ENCODE data around the gene HOXC6. TPM values are rescaled to one million over a fixed set of nuclear protein-coding genes. Genes with fewer than 3 reads are reported as not detected.

The HOXC6 gene
- not detected for total RNA-seq

DNA sequence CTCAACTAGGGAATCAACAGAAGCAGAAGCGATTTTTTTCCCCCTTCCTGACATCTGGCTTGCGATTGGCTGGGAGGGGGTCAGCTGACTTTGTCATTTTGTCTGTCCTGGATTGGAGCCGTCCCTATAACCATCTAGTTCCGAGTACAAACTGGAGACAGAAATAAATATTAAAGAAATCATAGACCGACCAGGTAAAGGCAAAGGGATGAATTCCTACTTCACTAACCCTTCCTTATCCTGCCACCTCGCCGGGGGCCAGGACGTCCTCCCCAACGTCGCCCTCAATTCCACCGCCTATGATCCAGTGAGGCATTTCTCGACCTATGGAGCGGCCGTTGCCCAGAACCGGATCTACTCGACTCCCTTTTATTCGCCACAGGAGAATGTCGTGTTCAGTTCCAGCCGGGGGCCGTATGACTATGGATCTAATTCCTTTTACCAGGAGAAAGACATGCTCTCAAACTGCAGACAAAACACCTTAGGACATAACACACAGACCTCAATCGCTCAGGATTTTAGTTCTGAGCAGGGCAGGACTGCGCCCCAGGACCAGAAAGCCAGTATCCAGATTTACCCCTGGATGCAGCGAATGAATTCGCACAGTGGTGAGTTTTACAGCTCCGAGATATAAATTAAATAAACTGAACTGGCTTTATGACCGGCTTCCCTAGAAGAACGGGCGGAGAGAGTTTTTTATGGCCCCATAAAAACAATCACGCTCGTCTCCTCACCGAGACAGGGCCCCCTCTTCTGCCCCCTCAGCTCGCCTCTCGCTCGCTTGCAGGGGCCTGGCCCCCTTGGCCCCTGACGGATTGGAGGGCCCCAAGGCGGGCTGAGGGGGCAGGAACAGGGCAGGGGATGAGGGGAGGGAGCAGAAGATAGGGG is at the start of gene HOXC6:
HOXC6 (plus strand) TSS at position 127 of the 888 bp plus-strand sequence; CDS start at position 209, 82 bp downstream.
- peaks cover 93% of the 10 kb centered on the region for H3K27me3 Mint-ChIP-seq
- H3K36me3 Mint-ChIP-seq, result no peaks in the 10 kb centered on the region
- CTCF ChIA-PET, result interaction anchor here (1.3 to 15.1 kb wide), 8 partner anchors 12 to 186 kb away, joined by 5 to 158 read pairs (median 16); partner anchors contain the start of genes HOXC10 and HOXC8
- H3K27ac Mint-ChIP-seq, result no peak within 1 kb of the TSS
- DNase-seq (no peak), ATAC-seq (no peak)
- H3K4me1 Mint-ChIP-seq, result peaks cover 15% of the 10 kb centered on the region
- no peak within 1 kb of the TSS for H3K4me3 Mint-ChIP-seq
- no peaks in the 10 kb centered on the region for H3K9me3 Mint-ChIP-seq (ENCODE audit: low read depth)

DNA sequence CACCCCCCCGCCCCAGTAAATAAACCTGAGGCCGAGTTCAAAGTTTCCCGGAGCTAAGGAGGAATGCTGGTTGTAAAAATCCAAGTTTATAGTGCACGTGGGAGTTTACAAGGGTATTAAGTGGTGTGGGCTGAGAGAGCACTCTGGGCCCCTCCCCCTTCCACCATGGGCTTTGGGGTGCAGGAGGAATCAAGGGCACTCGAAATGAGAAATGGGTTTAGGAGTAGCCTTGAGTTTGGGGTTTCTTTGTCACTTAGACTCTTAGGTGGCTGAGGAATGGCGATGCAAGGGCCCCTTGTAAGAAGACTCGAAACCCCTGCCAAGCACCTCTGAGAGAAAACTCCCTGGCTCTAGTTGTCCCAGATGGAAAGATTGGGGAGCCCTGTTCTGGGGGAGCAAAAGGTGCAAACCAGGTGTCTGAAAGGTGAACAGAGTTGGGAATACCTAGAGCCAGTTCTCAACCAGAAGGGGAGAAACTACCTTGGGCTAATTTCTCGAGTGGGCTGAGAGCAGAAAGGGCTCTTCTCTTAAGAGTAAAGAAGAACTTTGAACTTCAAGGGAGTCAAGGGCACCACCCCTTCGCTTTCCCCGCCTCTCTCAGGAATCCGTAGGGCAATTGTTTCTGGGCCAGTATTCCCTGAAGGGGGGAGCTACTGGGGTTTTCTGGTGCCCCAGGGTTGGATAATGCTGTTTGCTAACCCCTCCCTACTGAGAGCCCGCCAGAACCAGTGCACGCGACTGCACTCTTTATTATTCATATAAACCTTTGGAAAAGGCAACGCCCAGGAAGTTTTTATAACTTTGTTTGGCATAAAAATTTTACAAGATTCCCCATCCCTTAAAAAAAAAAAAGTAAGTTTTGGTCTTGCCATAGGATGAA is 49.5 kb upstream of the HOXC6 start:
- DNase-seq (no peak), ATAC-seq (no peak)
- H3K9me3 Mint-ChIP-seq (ENCODE audit: low read depth), result no peaks in the 10 kb centered on the region
- no peak overlapping the region for H3K27ac Mint-ChIP-seq
- H3K36me3 Mint-ChIP-seq, result peaks cover 2% of the 10 kb centered on the region
- peaks cover 92% of the 10 kb centered on the region for H3K27me3 Mint-ChIP-seq
- CTCF ChIA-PET, result interaction anchor here (1.1 kb wide), 1 partner anchor 13 kb away, joined by 3 read pairs; no protein-coding TSS in a partner anchor
- peaks cover 4% of the 10 kb centered on the region for H3K4me1 Mint-ChIP-seq
- no peak overlapping the region for H3K4me3 Mint-ChIP-seq

DNA sequence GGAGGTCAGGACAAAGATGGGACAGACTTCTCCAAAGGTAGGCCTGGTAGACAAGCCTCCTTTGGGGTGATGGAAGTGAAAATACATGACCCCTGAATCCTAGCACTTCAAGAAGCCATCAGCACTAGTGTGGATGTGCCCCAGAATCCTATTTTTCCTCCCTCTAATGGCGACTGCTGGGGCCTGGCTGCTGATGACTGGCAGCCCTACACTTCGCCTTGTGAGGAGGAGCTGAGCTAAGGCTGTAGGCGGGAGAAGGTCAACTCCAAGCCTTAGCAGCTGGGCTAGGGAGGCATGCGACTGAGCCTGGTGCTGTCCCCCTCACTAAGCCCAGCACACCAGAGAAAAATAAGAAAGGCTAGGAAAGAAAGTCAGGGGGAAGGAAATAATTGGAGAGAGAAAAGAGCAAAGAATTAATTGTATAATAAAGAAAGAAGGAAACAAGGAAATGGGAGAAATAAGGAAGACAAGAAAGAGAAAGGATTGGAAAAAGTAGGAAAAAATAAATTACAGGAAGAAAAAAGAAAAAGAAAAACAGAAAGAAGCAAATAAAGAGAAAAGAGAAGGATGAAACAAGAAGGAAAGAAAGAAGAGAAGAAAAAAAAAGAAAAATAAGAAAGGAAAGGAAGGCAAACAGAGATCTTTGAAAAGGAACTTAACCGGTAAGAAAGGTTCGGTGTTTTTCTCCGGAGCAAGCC is 48.0 kb upstream of the HOXC6 start:
- H3K36me3 Mint-ChIP-seq, result peaks cover 2% of the 10 kb centered on the region

DNA sequence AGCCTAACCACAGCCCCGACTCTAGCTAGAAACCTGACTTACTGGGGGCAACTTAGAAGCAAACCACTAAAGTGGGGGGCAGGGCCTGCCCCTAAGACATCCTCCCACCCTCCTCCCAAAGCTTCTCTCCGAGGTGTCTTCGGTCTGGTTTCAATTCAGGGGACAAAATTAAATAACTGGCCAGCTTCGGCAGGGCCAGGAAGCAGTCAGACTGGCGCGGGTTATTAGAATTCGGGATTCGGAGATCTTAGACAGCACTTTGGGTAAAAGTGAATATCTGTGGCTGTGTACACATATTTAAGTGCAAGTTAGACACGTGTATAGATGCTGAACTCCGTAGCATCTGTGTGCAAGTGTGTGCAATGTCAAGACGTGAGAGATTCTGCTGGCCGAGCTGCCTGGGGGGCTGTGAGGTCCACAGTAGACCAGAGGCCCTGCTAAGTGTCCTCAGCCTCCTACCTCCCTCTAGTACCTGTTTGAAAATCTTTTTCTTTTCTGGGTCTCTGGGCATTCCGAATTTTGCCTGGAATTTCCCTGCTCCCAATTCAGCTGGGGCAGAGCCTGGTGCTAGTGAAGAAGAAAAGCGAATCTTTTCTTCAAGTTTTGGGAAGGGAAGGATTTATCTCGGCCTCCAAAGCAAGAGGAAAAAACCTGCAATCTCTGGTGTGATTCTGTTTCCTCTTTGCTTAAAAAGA is 47.3 kb upstream of the HOXC6 start:
- ATAC-seq, result no peak
- peaks cover 97% of the 10 kb centered on the region for H3K27me3 Mint-ChIP-seq
- no peaks in the 10 kb centered on the region for H3K36me3 Mint-ChIP-seq
- H3K4me3 Mint-ChIP-seq, result no peak overlapping the region
- no peak overlapping the region for H3K27ac Mint-ChIP-seq
- DNase-seq, result no peak
- peaks cover 9% of the 10 kb centered on the region for H3K4me1 Mint-ChIP-seq
- H3K9me3 Mint-ChIP-seq (ENCODE audit: low read depth), result no peaks in the 10 kb centered on the region
- CTCF ChIA-PET, result interaction anchor here (0.8 kb wide), 1 partner anchor 10 kb away, joined by 3 read pairs; no protein-coding TSS in a partner anchor

More for the DNA sequence above, 48.0 kb upstream of the HOXC6 start:
- peaks cover 96% of the 10 kb centered on the region for H3K27me3 Mint-ChIP-seq
- H3K4me1 Mint-ChIP-seq, result peaks cover 9% of the 10 kb centered on the region
- H3K27ac Mint-ChIP-seq, result no peak overlapping the region
- H3K9me3 Mint-ChIP-seq (ENCODE audit: low read depth), result no peaks in the 10 kb centered on the region
- no peak overlapping the region for H3K4me3 Mint-ChIP-seq
- CTCF ChIA-PET, result no interaction called here
- ATAC-seq, result no peak
- no peak for DNase-seq

DNA sequence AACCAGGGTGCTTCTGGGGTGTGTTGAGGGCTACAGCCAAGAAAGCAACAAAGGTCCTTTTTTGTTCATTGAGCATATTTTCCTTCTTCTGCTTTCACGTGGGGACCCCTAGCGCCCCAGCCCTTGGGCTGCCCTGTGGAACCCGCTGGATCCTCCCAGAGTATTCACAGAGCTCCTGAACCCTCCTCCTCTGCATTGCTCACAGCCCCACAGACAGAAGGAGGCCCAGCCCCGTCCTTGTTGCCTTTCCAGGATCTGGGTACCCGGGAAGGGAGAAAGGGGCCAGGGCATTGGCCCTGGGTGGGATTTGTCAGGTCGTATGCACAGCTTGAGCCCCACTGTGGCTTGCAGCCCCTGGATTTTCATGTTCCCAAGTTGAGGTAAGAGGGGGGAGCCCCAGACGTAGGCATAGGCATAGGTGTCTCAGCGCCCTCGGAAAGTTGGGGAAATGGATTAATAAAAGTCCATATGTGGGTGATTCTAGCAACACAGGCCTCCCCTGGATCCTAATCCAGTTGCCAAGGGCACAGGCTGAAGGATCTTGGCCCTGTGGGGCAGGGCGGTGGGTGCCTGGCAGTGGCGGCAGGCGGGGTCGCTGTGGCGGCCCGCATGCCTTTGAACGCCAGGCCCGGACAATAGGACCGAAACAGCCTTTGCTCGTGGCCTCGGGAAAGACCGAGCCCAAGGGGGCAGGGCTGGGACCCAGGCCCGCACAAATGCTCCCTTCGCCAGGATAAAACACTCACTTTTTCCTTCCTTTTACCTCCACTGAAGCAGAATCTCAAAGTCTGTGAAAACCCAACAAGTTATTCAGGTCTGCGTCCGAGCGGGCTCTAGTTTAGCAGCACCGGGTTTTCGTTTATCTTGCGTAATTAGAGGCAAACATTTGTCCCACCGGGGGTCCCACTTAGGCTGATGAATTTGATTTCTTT is 46.3 kb upstream of the HOXC6 start:
- Mint-ChIP-seq H3K27ac (no peak overlapping the region), H3K4me3 (no peak overlapping the region), H3K36me3 (no peaks in the 10 kb centered on the region), H3K27me3 (peaks cover 97% of the 10 kb centered on the region), H3K4me1 (peaks cover 12% of the 10 kb centered on the region), H3K9me3 (ENCODE audit: low read depth) (no peaks in the 10 kb centered on the region)
- DNase-seq, result no peak
- ATAC-seq, result no peak
- CTCF ChIA-PET, result interaction anchor here (0.8 kb wide), 1 partner anchor 9 kb away, joined by 3 read pairs; no protein-coding TSS in a partner anchor

DNA sequence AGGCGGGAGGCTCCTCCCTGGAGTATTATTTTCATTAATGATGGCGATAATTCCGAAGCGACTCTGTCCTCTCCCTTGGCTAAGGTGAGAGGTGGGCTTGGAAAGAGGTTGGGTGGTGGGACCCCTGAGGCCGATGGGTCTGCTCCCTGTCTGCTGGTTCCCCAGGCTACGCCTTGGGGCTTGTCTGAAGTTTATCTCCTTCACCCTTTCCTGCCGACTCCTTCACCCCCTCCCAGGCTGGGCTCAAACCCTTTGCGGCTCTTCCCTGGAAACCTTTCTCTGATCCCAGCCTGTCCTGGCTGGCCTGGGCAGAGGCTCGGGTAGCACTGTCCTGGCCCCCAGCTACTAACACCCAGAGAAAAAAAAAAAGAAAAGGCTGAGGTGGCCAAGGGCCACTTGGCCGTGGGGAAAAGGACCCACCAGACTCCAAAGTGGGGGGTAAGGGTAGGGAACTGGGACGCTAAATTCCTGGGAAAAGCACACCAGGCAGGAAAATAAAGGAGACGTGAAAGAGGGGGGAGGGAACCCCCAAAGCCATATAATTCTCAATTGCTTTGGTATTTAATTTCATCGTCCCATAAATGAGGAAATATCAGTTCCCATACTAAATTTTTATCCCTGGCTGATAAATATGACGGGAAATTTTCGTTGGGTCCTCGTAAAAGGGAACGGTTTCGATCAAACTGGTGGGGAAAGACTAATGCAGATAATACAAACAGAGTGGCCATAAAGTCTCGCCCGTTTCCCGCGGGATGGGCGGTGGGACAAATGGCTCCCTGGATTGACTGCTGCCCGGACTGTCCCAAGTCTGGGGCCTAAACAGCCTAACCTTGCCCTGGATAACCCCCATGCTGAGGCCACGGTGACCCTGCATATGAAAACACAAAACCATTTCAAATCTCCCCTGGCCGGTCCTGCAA is 45.3 kb upstream of the HOXC6 start:
- ATAC-seq, result no peak
- Mint-ChIP-seq H3K27me3 (peaks cover 97% of the 10 kb centered on the region), H3K9me3 (ENCODE audit: low read depth) (no peaks in the 10 kb centered on the region), H3K36me3 (no peaks in the 10 kb centered on the region), H3K4me1 (peaks cover 12% of the 10 kb centered on the region), H3K4me3 (no peak overlapping the region), H3K27ac (peak overlapping the region; percentile 15)
- CTCF ChIA-PET, result no interaction called here
- DNase-seq, result no peak

DNA sequence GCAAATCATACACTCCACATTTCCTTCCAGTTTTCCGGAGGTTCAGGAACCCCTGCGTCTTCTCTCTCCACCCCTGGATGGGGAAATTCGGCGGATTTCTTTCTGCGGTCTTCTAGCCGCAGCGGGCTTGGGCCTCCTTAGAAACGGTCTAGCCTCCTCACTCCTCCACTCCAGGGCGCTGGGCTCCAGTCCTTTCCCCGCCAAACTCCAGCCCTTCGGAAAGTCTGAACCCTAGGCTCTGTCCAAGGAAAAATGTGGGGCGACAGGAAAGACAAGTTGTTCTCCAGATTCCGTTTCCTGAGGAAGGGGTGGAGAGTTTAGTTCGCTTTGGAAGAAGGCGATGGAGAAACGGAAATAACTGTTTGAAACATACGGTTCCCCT is 44.7 kb upstream of the HOXC6 start:
- CTCF ChIA-PET, result interaction anchor here (2.1 to 3.5 kb wide), 3 partner anchors 21 to 207 kb away, joined by 7 to 19 read pairs (median 13); no protein-coding TSS in a partner anchor
- no peak overlapping the region for H3K27ac Mint-ChIP-seq
- H3K9me3 Mint-ChIP-seq (ENCODE audit: low read depth), result no peaks in the 10 kb centered on the region
- DNase-seq (no peak), ATAC-seq (no peak)
- no peaks in the 10 kb centered on the region for H3K36me3 Mint-ChIP-seq
- H3K4me1 Mint-ChIP-seq, result peaks cover 12% of the 10 kb centered on the region
- no peak overlapping the region for H3K4me3 Mint-ChIP-seq
- peaks cover 97% of the 10 kb centered on the region for H3K27me3 Mint-ChIP-seq

DNA sequence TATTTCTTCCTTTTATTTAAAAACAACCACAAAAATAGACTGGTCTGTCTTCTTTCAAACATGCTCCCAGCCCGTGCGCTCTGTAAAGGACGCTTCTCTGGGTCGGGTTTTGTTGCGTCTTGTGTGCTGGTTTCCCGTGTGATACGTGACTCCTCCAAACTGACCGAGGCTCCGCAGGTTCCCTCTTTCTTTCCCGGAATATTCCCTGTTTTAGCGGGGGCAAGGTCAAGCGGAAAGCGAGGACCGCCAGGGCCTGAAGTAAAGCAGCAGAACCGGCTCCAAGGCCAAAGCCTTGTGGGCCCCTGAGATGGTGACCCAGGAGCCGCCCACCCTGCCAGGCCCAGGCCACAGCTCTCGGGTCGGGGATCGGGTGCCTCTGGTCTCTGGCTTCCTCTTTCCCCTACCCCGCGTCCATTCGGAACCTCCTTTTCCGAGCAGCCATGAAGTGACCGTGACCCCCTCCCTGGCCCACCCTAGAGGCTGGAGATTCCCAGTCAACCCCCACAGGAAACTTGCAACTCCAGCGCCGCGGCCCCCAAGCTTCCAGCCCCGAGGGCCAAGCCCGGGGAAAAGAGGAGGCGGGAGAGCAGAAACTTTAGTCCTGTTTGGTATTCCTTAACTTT is 44.2 kb upstream of the HOXC6 start:
- Mint-ChIP-seq H3K9me3 (ENCODE audit: low read depth) (no peaks in the 10 kb centered on the region), H3K4me1 (peaks cover 15% of the 10 kb centered on the region), H3K27me3 (peaks cover 97% of the 10 kb centered on the region), H3K27ac (no peak overlapping the region), H3K4me3 (no peak overlapping the region), H3K36me3 (no peaks in the 10 kb centered on the region)
- no peak for ATAC-seq
- DNase-seq, result no peak
- CTCF ChIA-PET, result interaction anchor here (1.2 to 5.4 kb wide), 10 partner anchors 12 to 231 kb away, joined by 3 to 41 read pairs (median 8); partner anchors contain the start of genes HOXC11, HOXC6 and HOXC9

DNA sequence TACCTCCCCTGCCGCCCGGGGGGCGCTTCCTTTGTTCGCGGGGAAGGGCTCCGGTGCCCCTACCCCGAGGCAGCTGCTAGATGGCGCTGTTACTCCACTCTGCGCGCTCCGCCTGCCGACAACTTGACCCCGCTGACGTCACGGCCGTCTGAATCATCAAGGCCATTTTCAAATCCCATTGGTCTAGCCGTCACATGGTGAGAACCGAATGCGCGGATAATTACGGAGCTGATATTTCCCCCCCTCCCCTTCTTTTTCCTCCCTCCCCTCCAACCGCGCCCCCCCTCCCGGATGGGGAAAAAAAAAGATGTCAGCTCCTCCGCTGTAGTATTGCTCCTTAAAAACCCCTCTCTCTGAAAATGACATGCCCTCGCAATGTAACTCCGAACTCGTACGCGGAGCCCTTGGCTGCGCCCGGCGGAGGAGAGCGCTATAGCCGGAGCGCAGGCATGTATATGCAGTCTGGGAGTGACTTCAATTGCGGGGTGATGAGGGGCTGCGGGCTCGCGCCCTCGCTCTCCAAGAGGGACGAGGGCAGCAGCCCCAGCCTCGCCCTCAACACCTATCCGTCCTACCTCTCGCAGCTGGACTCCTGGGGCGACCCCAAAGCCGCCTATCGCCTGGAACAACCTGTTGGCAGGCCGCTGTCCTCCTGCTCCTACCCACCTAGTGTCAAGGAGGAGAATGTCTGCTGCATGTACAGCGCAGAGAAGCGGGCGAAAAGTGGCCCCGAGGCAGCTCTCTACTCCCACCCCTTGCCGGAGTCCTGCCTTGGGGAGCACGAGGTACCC is 43.1 kb upstream of the HOXC6 start, which contains the start of gene HOXC10:
HOXC10 (plus strand) TSS at position 246 of the 791 bp plus-strand sequence; CDS start at position 360, 114 bp downstream.
- DNase-seq (peak; percentile 89), ATAC-seq (peak; percentile 67)
- Mint-ChIP-seq H3K4me3 (no peak within 1 kb of the TSS), H3K36me3 (no peaks in the 10 kb centered on the region), H3K27me3 (peaks cover 97% of the 10 kb centered on the region), H3K9me3 (ENCODE audit: low read depth) (no peaks in the 10 kb centered on the region), H3K27ac (peak within 1 kb of the TSS; percentile 28), H3K4me1 (peaks cover 24% of the 10 kb centered on the region)
- CTCF ChIA-PET, result interaction anchor here (0.6 to 5.4 kb wide), 21 partner anchors 13 to 592 kb away, joined by 3 to 41 read pairs (median 4); partner anchors contain the start of genes HOXC11, HOXC6 and HOXC9

DNA sequence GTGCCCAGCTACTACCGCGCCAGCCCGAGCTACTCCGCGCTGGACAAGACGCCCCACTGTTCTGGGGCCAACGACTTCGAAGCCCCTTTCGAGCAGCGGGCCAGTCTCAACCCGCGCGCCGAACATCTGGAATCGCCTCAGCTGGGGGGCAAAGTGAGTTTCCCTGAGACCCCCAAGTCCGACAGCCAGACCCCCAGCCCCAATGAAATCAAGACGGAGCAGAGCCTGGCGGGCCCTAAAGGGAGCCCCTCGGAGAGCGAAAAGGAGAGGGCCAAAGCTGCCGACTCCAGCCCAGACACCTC is 42.6 kb upstream of the HOXC6 start:
- no peak for ATAC-seq
- CTCF ChIA-PET, result interaction anchor here (0.8 to 5.4 kb wide), 13 partner anchors 14 to 222 kb away, joined by 3 to 41 read pairs (median 7); partner anchors contain the start of genes HOXC11, HOXC6 and HOXC9
- no peak for DNase-seq
- Mint-ChIP-seq H3K4me1 (peaks cover 29% of the 10 kb centered on the region), H3K9me3 (ENCODE audit: low read depth) (no peaks in the 10 kb centered on the region), H3K36me3 (no peaks in the 10 kb centered on the region), H3K4me3 (no peak overlapping the region), H3K27ac (no peak overlapping the region), H3K27me3 (peaks cover 97% of the 10 kb centered on the region)

Measured in activated CD8-positive, alpha-beta memory T cell treated with anti-CD3 and anti-CD28 coated beads, Interleukin-2, amount 10 ng/mL, durations not matched to agents 7 days and 5 days (primary cell).